Measurements from ENCODE around the gene GNG11.

The GNG11 gene

DNA sequence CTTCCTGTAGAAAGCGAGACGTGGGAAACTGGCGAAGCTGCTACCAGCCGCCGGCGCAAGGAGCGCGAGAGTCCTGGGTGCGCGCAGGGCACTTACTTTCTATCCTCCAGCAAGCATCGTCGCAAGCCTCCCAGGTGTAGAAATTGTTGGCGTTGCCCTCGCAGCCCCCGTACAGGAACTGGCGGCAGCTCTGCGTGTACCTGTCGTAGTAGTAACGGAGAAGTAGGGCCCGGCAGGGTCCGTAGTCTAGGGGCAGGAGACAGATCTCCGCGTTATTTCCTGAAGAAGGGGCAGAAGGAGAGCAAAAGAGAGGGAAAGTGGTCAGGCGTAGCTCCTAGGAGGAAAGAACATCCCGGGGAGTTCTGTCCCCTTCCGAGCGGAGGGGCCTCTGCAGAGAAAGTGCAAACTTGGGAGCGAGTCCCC lies 31.5 kb upstream of the GNG11 start:
- no peak overlapping the region for H3K27ac ChIP-seq (ENCODE audit: low read depth in 2 of 2, low read length in 2 of 2)
- H3K36me3 ChIP-seq (ENCODE audit: control insufficient read depth in 2 of 2, insufficient read depth in 2 of 2, low read length in 2 of 2), result no peaks in the 10 kb centered on the region
- H3K4me3 ChIP-seq (ENCODE audit: low read length in 2 of 2), result peak overlapping the region; percentile 57 to 66
- no peaks in the 10 kb centered on the region for H3K4me1 ChIP-seq (ENCODE audit: control insufficient read depth in 2 of 2, insufficient read depth in 2 of 2, low read length in 2 of 2)
- no peaks in the 10 kb centered on the region for H3K9me3 ChIP-seq (ENCODE audit: control insufficient read depth in 2 of 2, low read length in 2 of 2)
- H3K27me3 ChIP-seq (ENCODE audit: control insufficient read depth in 2 of 2, insufficient read depth in 2 of 2, low read length in 2 of 2), result peaks cover 0 to 3% of the 10 kb centered on the region in 2 donors
- no peak overlapping the region for H3K9ac ChIP-seq (ENCODE audit: low read depth in 1 of 2, low read length in 2 of 2)

DNA sequence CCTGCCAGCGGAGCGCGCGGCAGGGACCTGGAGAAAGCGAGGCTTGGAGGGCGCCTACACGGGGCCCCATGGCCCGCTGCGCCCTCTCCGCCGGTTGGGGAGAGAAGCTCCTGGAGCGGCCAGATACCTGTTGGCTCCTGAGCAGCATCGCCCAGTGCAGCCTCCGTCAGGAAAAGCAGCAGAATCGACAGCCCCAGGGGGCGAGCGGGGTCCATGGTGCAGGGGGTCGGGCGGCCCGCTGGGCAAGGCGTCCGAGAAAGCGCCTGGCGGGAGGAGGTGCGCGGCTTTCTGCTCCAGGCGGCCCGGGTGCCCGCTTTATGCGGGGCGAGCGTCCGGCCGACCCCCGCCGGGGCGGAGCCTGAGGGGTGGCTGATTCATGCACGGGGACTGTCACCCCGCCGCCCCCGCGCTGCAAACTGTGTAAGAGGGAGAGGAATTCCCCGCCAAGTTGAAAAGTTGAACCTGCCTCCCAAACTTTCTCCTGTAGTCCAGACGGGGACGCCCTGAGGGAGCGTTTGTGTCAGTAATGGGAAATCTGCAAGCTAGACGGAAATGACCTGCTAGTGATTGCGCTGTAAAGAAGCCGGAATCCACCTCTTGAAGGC lies 31.0 kb upstream of the GNG11 start, which contains the start of gene TFPI2:
Gene TFPI2, minus strand, starts transcription at position 290 of the 605 bp plus-strand sequence. Its CDS starts 75 bp downstream, at position 215.
- peaks cover 0 to 3% of the 10 kb centered on the region in 2 donors for H3K27me3 ChIP-seq (ENCODE audit: control insufficient read depth in 2 of 2, insufficient read depth in 2 of 2, low read length in 2 of 2)
- peak within 1 kb of the TSS; percentile 57 to 66 for H3K4me3 ChIP-seq (ENCODE audit: low read length in 2 of 2)
- no peaks in the 10 kb centered on the region for H3K4me1 ChIP-seq (ENCODE audit: control insufficient read depth in 2 of 2, insufficient read depth in 2 of 2, low read length in 2 of 2)
- H3K9me3 ChIP-seq (ENCODE audit: control insufficient read depth in 2 of 2, low read length in 2 of 2), result no peaks in the 10 kb centered on the region
- no peaks in the 10 kb centered on the region for H3K36me3 ChIP-seq (ENCODE audit: control insufficient read depth in 2 of 2, insufficient read depth in 2 of 2, low read length in 2 of 2)
- no peak within 1 kb of the TSS for H3K27ac ChIP-seq (ENCODE audit: low read depth in 2 of 2, low read length in 2 of 2)
- no peak within 1 kb of the TSS for H3K9ac ChIP-seq (ENCODE audit: low read depth in 1 of 2, low read length in 2 of 2)

GRCh38 chr7:93894426-93894825 lies 27.1 kb upstream of the GNG11 start:
- Histone ChIP-seq H3K27ac (ENCODE audit: low read depth in 2 of 2, low read length in 2 of 2) (no peak overlapping the region), H3K9ac (ENCODE audit: low read depth in 1 of 2, low read length in 2 of 2) (no peak overlapping the region), H3K9me3 (ENCODE audit: control insufficient read depth in 2 of 2, low read length in 2 of 2) (no peaks in the 10 kb centered on the region), H3K36me3 (ENCODE audit: control insufficient read depth in 2 of 2, insufficient read depth in 2 of 2, low read length in 2 of 2) (no peaks in the 10 kb centered on the region), H3K4me3 (ENCODE audit: low read length in 2 of 2) (no peak overlapping the region), H3K4me1 (ENCODE audit: control insufficient read depth in 2 of 2, insufficient read depth in 2 of 2, low read length in 2 of 2) (no peaks in the 10 kb centered on the region), H3K27me3 (ENCODE audit: control insufficient read depth in 2 of 2, insufficient read depth in 2 of 2, low read length in 2 of 2) (peaks cover 0 to 3% of the 10 kb centered on the region in 2 donors)

DNA sequence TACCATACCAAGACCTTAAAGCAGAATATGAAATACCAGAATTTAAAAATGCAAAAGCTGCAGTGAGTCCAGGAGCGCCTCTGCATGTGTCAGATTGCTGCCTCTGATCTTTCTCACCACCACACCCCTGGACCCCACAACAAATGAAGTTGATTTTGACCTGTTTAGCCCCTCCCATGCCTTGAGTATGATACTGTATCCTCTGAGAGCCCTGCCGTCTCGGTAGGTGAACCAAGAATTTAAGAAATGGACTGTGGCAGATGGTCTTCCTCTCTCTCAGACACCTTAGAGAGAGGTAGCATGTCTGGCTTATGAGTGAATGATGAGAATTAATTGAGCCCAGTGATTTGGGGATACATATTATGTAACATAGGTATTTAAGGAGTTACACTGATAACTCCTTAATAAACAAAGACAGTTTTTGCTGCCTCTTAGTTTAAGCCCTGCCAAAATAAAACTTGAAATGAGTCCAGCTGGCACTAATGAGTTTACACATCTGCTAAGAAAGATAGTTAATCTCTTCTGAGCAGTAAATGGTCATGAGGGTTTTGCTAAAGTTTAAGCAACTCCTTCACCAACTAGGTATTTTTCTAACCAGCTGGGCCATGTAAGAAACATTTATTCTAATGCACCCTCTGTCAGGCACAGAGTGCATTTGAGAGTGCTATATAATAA lies 26.4 kb upstream of the GNG11 start:
- Histone ChIP-seq H3K27me3 (ENCODE audit: control insufficient read depth in 2 of 2, insufficient read depth in 2 of 2, low read length in 2 of 2) (no peaks in the 10 kb centered on the region), H3K36me3 (ENCODE audit: control insufficient read depth in 2 of 2, insufficient read depth in 2 of 2, low read length in 2 of 2) (no peaks in the 10 kb centered on the region), H3K4me1 (ENCODE audit: control insufficient read depth in 2 of 2, insufficient read depth in 2 of 2, low read length in 2 of 2) (no peaks in the 10 kb centered on the region), H3K27ac (ENCODE audit: low read depth in 2 of 2, low read length in 2 of 2) (no peak overlapping the region), H3K4me3 (ENCODE audit: low read length in 2 of 2) (no peak overlapping the region), H3K9me3 (ENCODE audit: control insufficient read depth in 2 of 2, low read length in 2 of 2) (no peaks in the 10 kb centered on the region), H3K9ac (ENCODE audit: low read depth in 1 of 2, low read length in 2 of 2) (no peak overlapping the region)

DNA sequence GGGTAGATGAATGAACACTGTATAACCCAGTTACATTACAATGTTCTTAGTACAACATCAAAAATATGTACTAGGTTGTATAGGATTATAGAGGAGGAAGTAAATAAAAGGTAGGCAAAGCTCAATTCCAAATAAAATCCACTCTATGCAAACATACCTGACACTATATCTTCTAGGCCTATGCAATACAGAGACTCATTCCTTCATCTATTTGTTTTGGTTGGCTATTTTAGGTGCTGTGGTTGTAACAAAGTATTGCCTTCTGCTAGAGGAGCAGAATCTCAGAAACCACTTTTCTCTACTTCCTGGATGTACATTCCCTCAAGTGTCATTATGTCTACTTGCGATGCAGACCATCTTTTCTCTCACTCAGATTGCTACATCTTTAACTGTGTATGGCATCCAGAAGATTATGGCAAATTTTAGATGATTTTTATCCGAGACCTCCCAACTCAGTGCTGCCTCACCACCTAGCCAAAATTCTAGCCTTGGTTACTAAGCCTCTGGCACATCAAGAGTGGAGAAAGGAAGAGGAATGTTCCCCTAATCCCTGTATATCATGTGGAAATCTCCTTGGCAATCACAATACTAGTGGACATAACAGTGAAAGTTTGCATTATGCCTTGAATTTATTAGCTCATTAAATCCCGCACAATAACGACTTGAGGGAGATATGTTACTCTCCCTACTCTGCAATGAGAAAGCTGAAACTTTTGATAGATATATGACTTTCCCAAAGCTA lies 25.5 kb upstream of the GNG11 start:
- Histone ChIP-seq H3K27me3 (ENCODE audit: control insufficient read depth in 2 of 2, insufficient read depth in 2 of 2, low read length in 2 of 2) (no peaks in the 10 kb centered on the region), H3K4me3 (ENCODE audit: low read length in 2 of 2) (no peak overlapping the region), H3K27ac (ENCODE audit: low read depth in 2 of 2, low read length in 2 of 2) (no peak overlapping the region), H3K4me1 (ENCODE audit: control insufficient read depth in 2 of 2, insufficient read depth in 2 of 2, low read length in 2 of 2) (no peaks in the 10 kb centered on the region), H3K36me3 (ENCODE audit: control insufficient read depth in 2 of 2, insufficient read depth in 2 of 2, low read length in 2 of 2) (no peaks in the 10 kb centered on the region), H3K9ac (ENCODE audit: low read depth in 1 of 2, low read length in 2 of 2) (no peak overlapping the region), H3K9me3 (ENCODE audit: control insufficient read depth in 2 of 2, low read length in 2 of 2) (no peaks in the 10 kb centered on the region)

- no peaks in the 10 kb centered on the region for H3K36me3 ChIP-seq (ENCODE audit: control insufficient read depth in 2 of 2, insufficient read depth in 2 of 2, low read length in 2 of 2)
- H3K4me1 ChIP-seq (ENCODE audit: control insufficient read depth in 2 of 2, insufficient read depth in 2 of 2, low read length in 2 of 2), result no peaks in the 10 kb centered on the region
- no peak overlapping the region for H3K4me3 ChIP-seq (ENCODE audit: low read length in 2 of 2)
- H3K9me3 ChIP-seq (ENCODE audit: control insufficient read depth in 2 of 2, low read length in 2 of 2), result no peaks in the 10 kb centered on the region
- no peak overlapping the region for H3K9ac ChIP-seq (ENCODE audit: low read depth in 1 of 2, low read length in 2 of 2)
- no peak overlapping the region for H3K27ac ChIP-seq (ENCODE audit: low read depth in 2 of 2, low read length in 2 of 2)
- H3K27me3 ChIP-seq (ENCODE audit: control insufficient read depth in 2 of 2, insufficient read depth in 2 of 2, low read length in 2 of 2), result no peaks in the 10 kb centered on the region
Measured at GRCh38 chr7:93897680-93898079, 23.9 kb upstream of the GNG11 start.

GRCh38 chr7:93902777-93903423 lies 18.6 kb upstream of the GNG11 start:
- Histone ChIP-seq H3K4me3 (ENCODE audit: low read length in 2 of 2) (no peak overlapping the region), H3K27ac (ENCODE audit: low read depth in 2 of 2, low read length in 2 of 2) (no peak overlapping the region), H3K27me3 (ENCODE audit: control insufficient read depth in 2 of 2, insufficient read depth in 2 of 2, low read length in 2 of 2) (no peaks in the 10 kb centered on the region), H3K36me3 (ENCODE audit: control insufficient read depth in 2 of 2, insufficient read depth in 2 of 2, low read length in 2 of 2) (no peaks in the 10 kb centered on the region), H3K9ac (ENCODE audit: low read depth in 1 of 2, low read length in 2 of 2) (no peak overlapping the region), H3K4me1 (ENCODE audit: control insufficient read depth in 2 of 2, insufficient read depth in 2 of 2, low read length in 2 of 2) (no peaks in the 10 kb centered on the region), H3K9me3 (ENCODE audit: control insufficient read depth in 2 of 2, low read length in 2 of 2) (no peaks in the 10 kb centered on the region)

DNA sequence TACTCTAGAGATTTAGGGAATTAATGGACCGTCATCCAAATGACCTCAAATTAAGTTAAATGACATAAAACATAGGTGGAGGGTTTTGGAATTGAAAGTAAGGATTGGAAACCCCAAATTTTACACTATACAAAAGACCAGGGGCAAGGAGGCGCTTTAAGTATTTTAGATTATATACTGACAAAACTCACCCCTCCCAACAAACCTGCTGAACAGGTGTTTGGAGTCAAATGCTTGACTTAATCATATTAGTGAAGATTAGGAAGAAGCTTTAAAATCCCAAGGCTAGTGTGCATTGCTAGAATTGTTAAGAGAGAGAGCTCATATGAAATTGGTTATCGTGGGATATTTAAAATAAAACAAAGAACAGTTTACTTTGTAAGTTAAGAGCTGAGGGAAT lies 15.3 kb upstream of the GNG11 start, which contains the start of gene GNGT1:
Gene GNGT1, plus strand, starts transcription at position 301 of the 400 bp plus-strand sequence. CDS start 180 bp downstream, outside the sequence.
- Histone ChIP-seq H3K36me3 (ENCODE audit: control insufficient read depth in 2 of 2, insufficient read depth in 2 of 2, low read length in 2 of 2) (no peaks in the 10 kb centered on the region), H3K4me1 (ENCODE audit: control insufficient read depth in 2 of 2, insufficient read depth in 2 of 2, low read length in 2 of 2) (no peaks in the 10 kb centered on the region), H3K27me3 (ENCODE audit: control insufficient read depth in 2 of 2, insufficient read depth in 2 of 2, low read length in 2 of 2) (no peaks in the 10 kb centered on the region), H3K4me3 (ENCODE audit: low read length in 2 of 2) (no peak within 1 kb of the TSS), H3K27ac (ENCODE audit: low read depth in 2 of 2, low read length in 2 of 2) (no peak within 1 kb of the TSS), H3K9ac (ENCODE audit: low read depth in 1 of 2, low read length in 2 of 2) (no peak within 1 kb of the TSS), H3K9me3 (ENCODE audit: control insufficient read depth in 2 of 2, low read length in 2 of 2) (no peaks in the 10 kb centered on the region)

DNA sequence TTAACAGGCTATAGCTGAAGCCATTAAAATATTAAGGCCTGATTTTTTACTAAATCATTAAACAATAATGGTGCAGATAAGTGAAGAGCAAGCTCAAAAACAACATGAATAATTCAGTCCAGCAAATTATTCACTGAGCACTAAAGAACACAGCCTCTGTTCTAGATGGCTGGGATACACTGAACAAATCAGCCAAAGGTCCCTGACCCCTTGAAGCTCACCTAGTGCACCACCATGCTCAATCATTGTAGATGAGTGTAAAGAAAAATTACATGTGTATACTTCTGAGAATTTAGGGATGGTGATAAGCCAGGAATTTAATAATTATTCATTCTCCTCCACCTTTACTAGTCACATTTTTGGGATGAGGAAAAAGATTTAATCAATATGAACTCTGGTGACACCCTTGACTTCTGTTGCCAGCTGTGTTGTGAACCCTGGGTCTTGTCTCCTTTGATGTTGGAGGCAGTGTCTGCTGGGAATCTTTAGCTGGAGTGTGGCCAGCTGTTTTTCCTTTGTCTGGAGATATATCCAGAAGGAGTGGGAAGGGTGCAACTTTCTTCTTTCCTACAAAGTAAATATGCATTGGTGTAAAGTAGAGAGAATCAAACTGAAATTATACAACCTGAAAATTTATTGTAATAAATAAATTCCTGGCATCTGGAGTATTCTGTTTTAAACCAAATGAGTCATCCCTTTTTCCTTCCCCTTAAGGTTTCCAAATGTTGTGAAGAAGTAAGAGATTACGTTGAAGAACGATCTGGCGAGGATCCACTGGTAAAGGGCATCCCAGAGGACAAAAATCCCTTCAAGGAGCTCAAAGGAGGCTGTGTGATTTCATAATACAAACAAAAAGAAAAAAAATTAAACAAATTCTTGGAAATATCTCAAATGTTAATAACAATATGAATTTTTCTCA lies 11.2 kb upstream of the GNG11 start:
- H3K4me1 ChIP-seq (ENCODE audit: control insufficient read depth in 2 of 2, insufficient read depth in 2 of 2, low read length in 2 of 2), result no peaks in the 10 kb centered on the region
- no peaks in the 10 kb centered on the region for H3K9me3 ChIP-seq (ENCODE audit: control insufficient read depth in 2 of 2, low read length in 2 of 2)
- H3K27ac ChIP-seq (ENCODE audit: low read depth in 2 of 2, low read length in 2 of 2), result no peak overlapping the region
- H3K36me3 ChIP-seq (ENCODE audit: control insufficient read depth in 2 of 2, insufficient read depth in 2 of 2, low read length in 2 of 2), result no peaks in the 10 kb centered on the region
- H3K27me3 ChIP-seq (ENCODE audit: control insufficient read depth in 2 of 2, insufficient read depth in 2 of 2, low read length in 2 of 2), result no peaks in the 10 kb centered on the region
- H3K4me3 ChIP-seq (ENCODE audit: low read length in 2 of 2), result no peak overlapping the region
- H3K9ac ChIP-seq (ENCODE audit: low read depth in 1 of 2, low read length in 2 of 2), result no peak overlapping the region
